GM19395 (cell line): ENCODE data around the gene SLC43A1.

Source experiments
- ATAC-seq: cut with Tn5 transposase; IDR thresholded peaks from one replicate; pipeline ENCODE4 v1.9.1; 2021; ENCODE audit warnings: mild to moderate bottlenecking, moderate library complexity; ENCODE audit not compliant: unreplicated experiment

SLC43A1 gene

GRCh38 chr11:57499413-57499982, 16.0 kb downstream of the SLC43A1 start:
- peak; percentile 100 for ATAC-seq

- ATAC-seq, result no peak
These were observed 17.0 kb downstream of the SLC43A1 start for GRCh38 chr11:57498540-57498939.

- no peak for ATAC-seq
These were observed 17.9 kb downstream of the SLC43A1 start for GRCh38 chr11:57497303-57498247.

DNA sequence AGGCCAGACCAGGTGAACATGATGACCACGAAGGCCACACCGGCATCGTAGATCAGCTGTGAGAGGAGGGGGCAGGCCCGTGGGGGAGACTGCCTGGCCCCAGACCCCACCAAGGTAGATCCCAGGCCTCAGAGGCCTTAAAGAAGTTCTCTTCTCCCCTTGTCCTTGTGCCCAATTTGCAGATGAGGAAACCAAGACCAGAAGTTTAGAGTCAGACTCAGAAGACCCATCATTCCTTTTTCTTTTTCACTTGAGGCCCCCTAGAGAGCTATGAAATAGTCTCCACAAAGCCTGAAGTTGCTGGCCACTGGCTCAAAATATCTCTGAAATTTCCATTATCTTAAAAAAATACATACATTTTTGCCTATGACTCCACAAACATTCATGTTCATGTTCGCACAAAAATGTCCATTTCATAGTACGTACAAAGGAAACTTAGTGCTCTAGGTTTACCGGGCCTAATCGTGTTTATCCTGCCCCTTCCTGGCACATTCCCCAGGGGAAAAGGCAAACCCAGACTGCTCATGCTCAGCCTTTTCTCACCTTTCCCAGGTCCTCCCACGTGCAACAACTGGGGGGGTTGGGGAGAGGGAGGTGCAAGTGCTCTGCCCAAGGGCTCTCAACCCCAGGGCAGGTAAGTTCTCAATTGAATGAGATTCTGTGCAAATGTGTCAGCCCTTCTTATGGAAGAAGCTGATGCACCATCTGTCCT, 19.2 kb downstream of the SLC43A1 start:
- no peak for ATAC-seq

GRCh38 chr11:57493507-57494503, 21.7 kb downstream of the SLC43A1 start:
- ATAC-seq, result peak; percentile 86

DNA sequence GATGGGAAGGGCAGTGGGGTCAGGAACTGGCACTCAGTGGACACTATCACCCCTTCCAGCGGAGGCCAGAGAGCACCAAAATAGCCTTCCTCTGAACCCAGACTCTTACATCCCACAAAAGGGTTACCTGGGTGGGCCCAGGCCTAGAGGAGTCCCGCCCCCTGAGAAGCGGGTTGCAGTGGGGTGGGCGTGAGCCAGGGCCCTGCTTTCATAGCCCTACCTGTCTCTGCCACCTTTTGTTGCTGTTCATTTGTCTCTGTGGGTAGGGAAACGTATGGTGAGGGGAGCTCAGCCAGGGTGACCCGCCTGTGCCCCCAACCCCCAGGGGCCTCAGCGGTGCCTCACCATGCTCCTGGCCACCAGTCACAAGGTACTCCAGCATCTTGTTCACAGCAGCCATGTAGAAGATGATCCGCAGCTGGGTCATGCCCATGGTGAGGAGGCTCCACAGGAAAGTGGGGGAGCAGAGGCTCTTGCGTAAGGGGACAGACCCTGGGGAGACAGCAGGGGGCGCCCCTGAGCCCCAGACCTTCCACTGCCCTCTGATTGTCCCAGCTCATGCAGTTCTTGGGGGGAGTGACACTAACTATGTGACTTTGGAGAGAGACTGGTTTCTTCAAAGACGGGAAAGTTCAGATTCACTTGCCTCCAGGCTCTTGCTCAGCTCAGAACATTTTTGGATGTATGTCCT, 24.0 kb downstream of the SLC43A1 start:
- ATAC-seq, result no peak

DNA sequence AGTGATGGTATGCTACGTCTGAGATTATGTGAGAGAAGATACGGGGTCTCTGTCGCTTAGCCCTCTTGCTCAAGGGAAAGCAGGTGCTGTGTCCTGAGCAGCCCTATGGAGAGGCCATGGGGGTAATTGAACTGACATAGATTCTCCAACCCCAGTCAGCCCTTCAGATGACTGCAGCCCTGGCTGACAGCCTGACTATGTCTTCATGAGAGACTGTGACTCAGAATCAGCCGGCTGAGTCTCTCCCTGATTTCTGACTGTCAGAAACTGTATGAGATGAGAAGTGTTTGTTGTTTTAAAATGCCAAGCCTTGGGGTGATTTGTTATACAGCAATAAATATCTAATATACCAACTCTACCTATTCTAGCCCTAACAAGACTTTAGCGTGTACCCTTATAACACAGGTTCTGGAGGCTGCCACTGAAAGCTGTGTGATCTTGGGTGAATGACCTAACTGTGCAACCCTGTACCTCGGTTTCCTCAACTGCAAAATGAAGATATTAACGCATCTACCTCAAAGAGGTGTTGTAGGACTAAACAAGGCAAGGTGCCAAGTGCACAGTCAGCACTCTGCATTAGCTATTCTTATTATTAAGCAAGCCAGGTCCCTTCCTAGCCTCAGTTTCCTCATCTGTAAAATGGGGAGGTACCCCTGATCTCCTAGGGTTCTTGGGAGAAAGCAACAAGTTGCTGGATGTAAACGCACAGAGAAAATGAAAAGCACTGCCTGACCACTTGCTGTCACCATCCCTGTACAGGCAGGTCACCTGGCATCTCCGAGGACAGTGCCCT, 24.9 kb downstream of the SLC43A1 start:
- no peak for ATAC-seq

DNA sequence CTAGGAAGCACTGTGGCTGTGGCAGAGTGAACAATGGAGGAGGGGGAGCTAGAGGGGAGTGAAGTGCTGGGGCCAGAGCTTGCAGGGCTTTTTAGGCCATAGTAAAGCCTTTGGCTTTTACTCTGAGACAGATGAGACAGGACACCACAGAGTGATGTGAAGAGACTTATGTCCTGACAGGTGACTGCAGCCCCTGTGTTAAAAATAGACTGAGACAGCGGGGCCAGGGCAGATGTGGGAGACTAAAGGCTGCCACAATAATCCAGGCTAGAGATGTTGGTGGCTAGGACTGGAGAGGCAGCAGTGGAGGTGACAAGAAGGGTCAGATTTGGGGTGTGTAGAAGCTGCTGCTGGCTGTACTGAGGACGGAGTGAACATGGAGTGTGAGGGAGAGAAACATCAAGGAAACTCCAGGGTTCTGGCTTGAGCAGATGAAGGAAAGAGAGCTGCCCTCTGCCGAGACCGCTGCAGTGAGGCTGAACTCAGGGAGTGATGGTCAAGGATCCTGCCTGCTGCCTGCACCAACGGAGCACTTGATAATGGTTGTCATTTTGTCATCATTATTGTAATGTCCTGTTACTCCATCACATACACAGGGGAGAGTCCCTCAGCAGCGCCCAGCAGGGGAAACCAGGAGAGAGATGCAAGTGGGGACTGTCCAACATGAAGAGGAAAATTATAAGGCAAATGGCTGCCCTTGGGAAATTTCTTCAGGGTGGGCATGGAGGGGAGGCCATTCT, 27.4 kb downstream of the SLC43A1 start:
- ATAC-seq, result no peak

- no peak for ATAC-seq
These were observed 28.3 kb downstream of the SLC43A1 start for GRCh38 chr11:57487021-57487778.

- ATAC-seq, result no peak
These were observed 30.1 kb downstream of the SLC43A1 start for GRCh38 chr11:57485217-57485990.

- ATAC-seq, result peak; percentile 64
These were observed 31.3 kb downstream of the SLC43A1 start for GRCh38 chr11:57484141-57484710.

DNA sequence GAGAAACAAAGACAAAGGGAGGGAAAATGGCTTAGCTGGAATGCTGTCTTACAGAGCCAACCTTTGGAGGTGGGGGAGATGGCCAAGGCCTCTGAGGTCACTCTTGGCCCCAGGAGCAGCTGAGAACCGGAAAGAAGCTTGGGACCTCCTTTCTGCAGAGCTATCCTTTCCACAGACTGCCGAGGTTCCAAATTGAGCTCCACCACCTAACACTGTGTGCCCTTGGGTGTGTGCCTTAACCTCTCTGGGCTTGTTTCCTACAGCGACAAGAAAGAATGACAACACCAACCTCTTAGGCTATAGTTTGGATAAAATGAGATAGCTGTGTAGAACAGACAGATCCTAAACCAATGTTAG, 32.0 kb downstream of the SLC43A1 start:
- no peak for ATAC-seq

DNA sequence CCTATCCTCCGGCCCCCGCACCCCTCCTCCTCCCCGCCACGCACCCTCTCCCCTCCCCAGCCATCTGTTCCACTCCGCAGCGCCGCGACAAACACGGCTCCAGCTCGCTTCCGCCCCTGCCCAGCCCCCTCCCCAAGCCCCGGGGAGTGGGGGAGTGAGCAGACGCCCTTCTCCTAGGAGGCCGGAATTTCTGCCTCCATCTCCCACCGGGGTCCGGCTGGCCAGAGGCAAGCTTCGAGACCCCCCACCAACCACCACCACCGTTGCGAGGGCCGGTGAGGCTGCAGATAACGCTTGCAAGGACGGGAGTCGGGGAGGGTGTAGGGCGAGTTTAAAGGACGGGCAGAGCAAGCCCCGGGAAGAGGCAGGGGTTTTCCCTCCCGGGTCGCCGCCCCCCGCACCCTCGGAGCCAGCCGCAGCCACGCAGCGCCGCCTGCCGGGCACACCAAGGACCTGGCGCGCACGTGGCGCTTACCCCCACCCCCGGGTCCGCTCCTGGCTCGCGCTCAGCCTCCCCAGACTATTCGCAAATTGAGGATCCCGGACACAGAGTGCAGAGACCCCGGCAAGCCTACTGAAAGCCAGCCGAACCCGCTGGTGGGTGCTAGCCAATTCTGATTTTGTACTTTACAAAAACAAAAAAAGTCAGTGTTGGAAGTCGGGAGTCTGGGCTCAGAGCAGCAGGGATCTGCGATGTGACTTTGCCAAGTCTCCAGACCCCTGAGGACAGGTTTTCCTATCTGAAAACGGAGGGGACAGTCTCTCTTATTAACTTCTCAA, 32.5 kb downstream of the SLC43A1 start:
- ATAC-seq, result no peak

DNA sequence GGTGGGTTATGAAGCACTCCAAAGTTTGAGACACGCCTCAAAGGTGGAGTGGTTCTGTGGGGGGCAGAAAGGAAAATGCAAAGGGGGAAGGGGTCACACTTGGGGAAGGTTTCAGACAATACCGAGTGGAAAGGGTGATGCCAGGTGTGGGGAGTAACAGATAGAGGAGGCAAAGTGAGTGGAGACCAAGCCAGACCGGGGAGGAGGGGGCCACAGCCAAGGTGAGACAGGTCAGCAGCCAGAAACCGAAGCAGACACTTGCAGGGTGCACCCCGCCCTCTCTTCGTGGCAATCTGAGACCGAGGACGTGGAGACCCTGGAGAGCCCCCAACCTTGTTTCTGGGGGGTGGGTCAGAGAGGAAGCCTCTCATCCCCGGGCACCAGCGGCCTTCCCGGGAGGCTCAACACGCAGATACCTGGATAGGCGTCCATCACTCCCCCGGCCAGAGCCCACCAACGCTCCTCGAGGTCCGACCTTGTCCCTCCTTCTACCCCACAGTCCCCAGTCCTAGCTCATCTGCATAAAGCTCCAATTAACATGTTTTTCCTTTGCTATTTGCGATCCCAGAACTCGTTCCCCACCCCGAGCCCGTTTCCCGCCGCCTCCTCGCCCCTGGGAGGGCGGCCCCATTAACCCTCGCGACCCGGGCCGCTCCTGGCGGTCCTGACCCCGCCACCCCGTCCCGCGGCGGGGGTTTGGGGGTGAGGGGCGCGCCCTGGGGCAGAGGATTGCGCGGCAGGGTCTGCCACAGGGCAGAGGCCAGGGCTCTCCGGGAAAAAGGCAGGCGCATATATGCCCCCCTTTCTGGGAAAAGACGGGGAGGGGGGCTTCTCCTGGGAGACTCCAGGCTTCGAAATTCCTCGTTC, 33.4 kb downstream of the SLC43A1 start:
- ATAC-seq, result no peak

DNA sequence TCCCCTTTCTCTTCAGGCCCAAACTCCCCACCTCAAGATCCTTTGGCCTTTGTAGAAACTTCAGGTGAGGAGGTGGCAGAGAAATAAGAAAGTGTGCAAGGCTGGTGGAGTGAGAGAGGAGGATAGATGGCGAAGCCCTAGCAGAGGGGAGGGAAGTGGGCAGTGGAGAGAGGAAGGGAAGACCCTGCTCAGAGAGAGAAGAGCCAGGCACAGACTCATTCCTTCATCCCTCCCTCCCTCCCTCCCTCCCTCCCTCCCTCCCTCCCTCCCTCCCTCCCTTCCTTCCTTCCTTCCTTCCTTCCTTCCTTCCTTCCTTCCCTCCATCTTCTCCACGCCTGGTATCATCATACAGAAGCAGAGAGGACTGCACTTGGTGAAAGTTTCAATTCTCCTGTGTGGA, 34.2 kb downstream of the SLC43A1 start:
- ATAC-seq, result no peak
